H9 (cell line): ENCODE results near the gene ZNF783. TPM values are rescaled to one million over a fixed set of nuclear protein-coding genes. Genes with fewer than 3 reads are reported as not detected.

Experiments
- DNase-seq: peaks from one replicate; pipeline ENCODE4 v3.0.0-alpha.2; 2017
- H2AFZ ChIP-seq: one replicate; pipeline ENCODE4 v1.6.1; 2013; ENCODE audit warnings: mild to moderate bottlenecking, low read length, control low read depth, moderate library complexity
- H2AK5ac ChIP-seq: 2 replicates; pipeline ENCODE4 v1.6.1; 2013; ENCODE audit warnings: low read length, control low read depth, mixed read lengths; ENCODE audit not compliant: insufficient read length
- H2BK120ac ChIP-seq: one replicate; pipeline ENCODE4 v1.6.1; 2013; ENCODE audit warnings: low read depth, mild to moderate bottlenecking, low read length, control low read depth, inconsistent platforms; ENCODE audit not compliant: poor library complexity, severe bottlenecking
- H2BK12ac ChIP-seq: 2 replicates; pipeline ENCODE4 v1.6.1; 2013; ENCODE audit warnings: low read length, control low read depth, mixed read lengths, low read depth; ENCODE audit not compliant: insufficient read length
- H2BK15ac ChIP-seq: 2 replicates; pipeline ENCODE4 v1.6.1; 2013; ENCODE audit warnings: low read depth, low read length, control low read depth
- H2BK20ac ChIP-seq: one replicate; pipeline ENCODE4 v1.6.1; 2013; ENCODE audit warnings: low read depth, mild to moderate bottlenecking, low read length, control low read depth, inconsistent platforms; ENCODE audit not compliant: poor library complexity, severe bottlenecking
- H2BK5ac ChIP-seq: 2 replicates; pipeline ENCODE4 v1.6.1; 2013; ENCODE audit warnings: low read length, control low read depth, mixed read lengths; ENCODE audit not compliant: insufficient read length
- H3K14ac ChIP-seq: 2 replicates; pipeline ENCODE4 v1.6.1; 2013; ENCODE audit warnings: low read length, control low read depth; ENCODE audit not compliant: insufficient read depth
- H3K18ac ChIP-seq: 2 replicates; pipeline ENCODE4 v1.6.1; 2013; ENCODE audit warnings: low read depth, mild to moderate bottlenecking, mixed read lengths, low read length, control low read depth; ENCODE audit not compliant: insufficient read length
- H3K23ac ChIP-seq: 2 replicates; pipeline ENCODE4 v1.6.1; 2013; ENCODE audit warnings: low read length, control low read depth, mixed read lengths, low read depth; ENCODE audit not compliant: insufficient read length
- H3K23me2 ChIP-seq: 2 replicates; pipeline ENCODE4 v1.6.1; 2013; ENCODE audit warnings: low read depth, mild to moderate bottlenecking, mixed read lengths, low read length, control low read depth; ENCODE audit not compliant: insufficient read length, poor library complexity, severe bottlenecking
- H3K27ac ChIP-seq: 2 replicates; pipeline ENCODE4 v1.5.1; 2013; ENCODE audit warnings: low read length, control low read depth, mixed read lengths, low read depth; ENCODE audit not compliant: insufficient read length
- H3K27me3 ChIP-seq: 2 replicates; pipeline ENCODE4 v1.6.1; 2013; ENCODE audit warnings: low read length, control low read depth, inconsistent platforms; ENCODE audit not compliant: insufficient read depth
- H3K4ac ChIP-seq: 2 replicates; pipeline ENCODE4 v1.6.1; 2013; ENCODE audit warnings: low read depth, mild to moderate bottlenecking, control low read depth, inconsistent platforms, low read length, moderate library complexity
- H3K4me1 ChIP-seq: 2 replicates; pipeline ENCODE4 v1.6.1; 2013; ENCODE audit warnings: low read length, control low read depth, inconsistent platforms; ENCODE audit not compliant: insufficient read depth
- H3K4me2 ChIP-seq: 2 replicates; pipeline ENCODE4 v1.6.1; 2013; ENCODE audit warnings: low read length, control low read depth, mixed read lengths; ENCODE audit not compliant: insufficient read length, insufficient read depth
- H3K56ac ChIP-seq: 2 replicates; pipeline ENCODE4 v1.6.1; 2013; ENCODE audit warnings: low read depth, mild to moderate bottlenecking, mixed read lengths, low read length, control low read depth; ENCODE audit not compliant: insufficient read length
- H3K79me1 ChIP-seq: 2 replicates; pipeline ENCODE4 v1.6.1; 2013; ENCODE audit warnings: low read depth, mild to moderate bottlenecking, moderate library complexity, low read length, control low read depth, inconsistent platforms; ENCODE audit not compliant: insufficient read depth, poor library complexity, severe bottlenecking
- H3K79me2 ChIP-seq: 2 replicates; pipeline ENCODE4 v1.6.1; 2013; ENCODE audit warnings: low read length, control low read depth, inconsistent platforms; ENCODE audit not compliant: insufficient read depth
- H3K9ac ChIP-seq: 2 replicates; pipeline ENCODE4 v1.6.1; 2013; ENCODE audit warnings: low read length, control low read depth, mixed read lengths; ENCODE audit not compliant: insufficient read length; ENCODE audit errors: extremely low read depth
- H3K9me3 ChIP-seq: one replicate; pipeline ENCODE4 v1.6.1; 2013; ENCODE audit warnings: low read depth, low read length, inconsistent platforms; ENCODE audit not compliant: control insufficient read depth
- H3T11ph ChIP-seq: one replicate; pipeline ENCODE4 v1.6.1; 2013; ENCODE audit warnings: mild to moderate bottlenecking, low read length, control low read depth, inconsistent platforms
- H4K20me1 ChIP-seq: one replicate; pipeline ENCODE4 v1.6.1; 2013; ENCODE audit not compliant: control insufficient read depth, insufficient read length, insufficient read depth
- H4K5ac ChIP-seq: 2 replicates; pipeline ENCODE4 v1.6.1; 2013; ENCODE audit warnings: low read depth, mild to moderate bottlenecking, mixed read lengths, low read length, control low read depth; ENCODE audit not compliant: insufficient read length
- H4K8ac ChIP-seq: replicated peaks from 2 replicates; pipeline ENCODE4 v1.6.1; 2013; ENCODE audit warnings: low read length, control low read depth, mixed read lengths, low read depth; ENCODE audit not compliant: insufficient read length
- H4K91ac ChIP-seq: 2 replicates; pipeline ENCODE4 v1.6.1; 2013; ENCODE audit warnings: low read depth, mild to moderate bottlenecking, moderate library complexity, mixed read lengths, low read length, control low read depth; ENCODE audit not compliant: insufficient read length
- H3K27ac Mint-ChIP-seq, 3 experiments: 2 replicates in 2 of 3; 3 replicates in 1 of 3; pipeline ENCODE4 v1.8.0; 2020 to 2021; ENCODE audit warnings: mixed read lengths in 3 of 3, mild to moderate bottlenecking in 1 of 3, moderate library complexity in 1 of 3
- H3K27me3 Mint-ChIP-seq: 2 replicates; pipeline ENCODE4 v1.8.0; 2021; ENCODE audit warnings: low read depth, mild to moderate bottlenecking, moderate library complexity, mixed read lengths
- H3K36me3 Mint-ChIP-seq, 3 experiments: 2 replicates in 2 of 3; 3 replicates in 1 of 3; pipeline ENCODE4 v1.8.0; 2020 to 2021; ENCODE audit warnings: low read depth in 3 of 3, mixed read lengths in 3 of 3; ENCODE audit not compliant: insufficient read depth in 1 of 3
- H3K4me1 Mint-ChIP-seq, 2 experiments: 2 replicates each; pipeline ENCODE4 v1.8.0; 2020; ENCODE audit warnings: mixed read lengths in 2 of 2
- H3K4me3 Mint-ChIP-seq, 2 experiments: 2 replicates in 1 of 2; 3 replicates in 1 of 2; pipeline ENCODE4 v1.8.0; 2020 to 2021; ENCODE audit warnings: mild to moderate bottlenecking in 2 of 2, mixed read lengths in 2 of 2, moderate library complexity in 1 of 2
- H3K9me3 Mint-ChIP-seq, 2 experiments: 2 replicates in 1 of 2; 3 replicates in 1 of 2; pipeline ENCODE4 v1.8.0; 2020; ENCODE audit warnings: mild to moderate bottlenecking in 2 of 2, mixed read lengths in 2 of 2, moderate library complexity in 1 of 2
- WGBS: extraction: QIAGEN DNeasy Blood & Tissue Kit; methylation state at CpG from one replicate; pipeline ENCODE4 v1.1.7; 2013; ENCODE audit warnings: missing lambda C conversion rate, low lambda C conversion rate, mixed read lengths; ENCODE audit not compliant: insufficient read length; ENCODE audit errors: extremely low coverage; 5-methylcytosine and 5-hydroxymethylcytosine counted together
- total RNA-seq: library from RNA; stranded (reverse); gene quantifications from 2 replicates; pipeline ENCODE4 v1.2.1, GENCODE V29; 2021
- TF ChIP-seq, protein P1 (sequence below): fragments of 200-600 bp; sonication (generic); conservative IDR thresholded peaks from 3 replicates; pipeline ENCODE4 v1.8.0; 2021; ENCODE audit warnings: antibody characterized with exemption, mild to moderate bottlenecking

Gene ZNF783
- total RNA-seq, 1 experiment from 2014 or later = 13.6 TPM

DNA sequence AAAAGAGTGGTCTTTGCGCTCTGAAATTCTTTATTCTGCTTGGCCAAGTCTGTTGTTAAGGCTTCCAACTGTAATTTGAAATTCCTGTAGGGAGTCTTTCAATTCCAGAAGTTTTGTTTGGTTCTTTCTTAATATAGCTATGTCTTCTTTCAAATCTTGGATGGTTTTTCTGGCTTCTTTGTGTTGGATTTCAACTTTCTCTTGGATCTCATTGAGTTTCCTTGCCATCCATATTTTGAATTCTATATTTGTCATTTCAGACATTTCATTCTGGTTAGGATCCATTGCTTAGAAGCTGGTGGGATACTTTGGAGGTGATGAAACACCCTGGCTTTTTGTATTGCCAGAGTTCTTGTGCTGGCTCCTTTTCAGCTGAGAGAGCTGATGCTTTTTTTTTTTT, 55.5 kb downstream of the ZNF783 start:
- Histone ChIP-seq H3K23me2 (no peaks in the 10 kb centered on the region), H3K9me3 (no peaks in the 10 kb centered on the region), H4K20me1 (no peaks in the 10 kb centered on the region), H3K4me2 (no peak overlapping the region), H3K27me3 (no peaks in the 10 kb centered on the region), H3K18ac (no peak overlapping the region), H2BK15ac (no peak overlapping the region), H3K4me1 (peaks cover 3% of the 10 kb centered on the region; the same call in 1 of the 2 replicates), H2BK120ac (no peak overlapping the region), H2BK5ac (no peak overlapping the region), H3K23ac (no peak overlapping the region), H3K27ac (no peak overlapping the region), H4K8ac (no peak overlapping the region), H3K56ac (no peak overlapping the region), H4K91ac (no peak overlapping the region), H3K79me1 (no peaks in the 10 kb centered on the region), H2BK12ac (no peak overlapping the region), H2AK5ac (no peak overlapping the region), H3K9ac (no peak overlapping the region), H3K79me2 (no peaks in the 10 kb centered on the region), H3K14ac (no peak overlapping the region), H3K4ac (no peak overlapping the region), H4K5ac (no peak overlapping the region), H2AFZ (no peak overlapping the region), H3T11ph (no peak overlapping the region), H2BK20ac (no peak overlapping the region)
- no peak overlapping the region for H3K4me3 Mint-ChIP-seq
- no peak overlapping the region for H3K27ac Mint-ChIP-seq
- peaks cover 2% of the 10 kb centered on the region for H3K27me3 Mint-ChIP-seq
- TF ChIP-seq, protein P1, sequence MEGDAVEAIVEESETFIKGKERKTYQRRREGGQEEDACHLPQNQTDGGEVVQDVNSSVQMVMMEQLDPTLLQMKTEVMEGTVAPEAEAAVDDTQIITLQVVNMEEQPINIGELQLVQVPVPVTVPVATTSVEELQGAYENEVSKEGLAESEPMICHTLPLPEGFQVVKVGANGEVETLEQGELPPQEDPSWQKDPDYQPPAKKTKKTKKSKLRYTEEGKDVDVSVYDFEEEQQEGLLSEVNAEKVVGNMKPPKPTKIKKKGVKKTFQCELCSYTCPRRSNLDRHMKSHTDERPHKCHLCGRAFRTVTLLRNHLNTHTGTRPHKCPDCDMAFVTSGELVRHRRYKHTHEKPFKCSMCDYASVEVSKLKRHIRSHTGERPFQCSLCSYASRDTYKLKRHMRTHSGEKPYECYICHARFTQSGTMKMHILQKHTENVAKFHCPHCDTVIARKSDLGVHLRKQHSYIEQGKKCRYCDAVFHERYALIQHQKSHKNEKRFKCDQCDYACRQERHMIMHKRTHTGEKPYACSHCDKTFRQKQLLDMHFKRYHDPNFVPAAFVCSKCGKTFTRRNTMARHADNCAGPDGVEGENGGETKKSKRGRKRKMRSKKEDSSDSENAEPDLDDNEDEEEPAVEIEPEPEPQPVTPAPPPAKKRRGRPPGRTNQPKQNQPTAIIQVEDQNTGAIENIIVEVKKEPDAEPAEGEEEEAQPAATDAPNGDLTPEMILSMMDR = no peak
- no peaks in the 10 kb centered on the region; a peak in 1 of 7 replicates for H3K36me3 Mint-ChIP-seq
- peaks cover 26 to 28% of the 10 kb centered on the region in 2 experiments for H3K4me1 Mint-ChIP-seq
- no peak for DNase-seq
- WGBS = no CpG with 5 or more reads among the region's 1 CpG
- H3K9me3 Mint-ChIP-seq = peaks cover 3 to 5% of the 10 kb centered on the region in 2 experiments; a peak in 1 of 5 replicates
